ENCODE measurements around the gene RETREG1.

The RETREG1 gene

GRCh38 chr5:16580382-16580781 is 36.4 kb downstream of the RETREG1 start:
- H4K20me1 ChIP-seq (ENCODE audit: insufficient read depth, low read length) = no peaks in the 10 kb centered on the region
- H3K4me3 ChIP-seq (ENCODE audit: low read depth, low read length, poor library complexity, severe bottlenecking) = no peak overlapping the region
- H2AFZ ChIP-seq (ENCODE audit: low read length) = no peak overlapping the region
- no peaks in the 10 kb centered on the region for H3K9me2 ChIP-seq (ENCODE audit: low read depth, low read length)
- no peak overlapping the region for H3K9ac ChIP-seq (ENCODE audit: low read length)
- no peak overlapping the region for H3K27ac ChIP-seq (ENCODE audit: low read depth, low read length, poor library complexity, severe bottlenecking)
- H3K9me3 ChIP-seq (ENCODE audit: low read length) = no peaks in the 10 kb centered on the region
- no peaks in the 10 kb centered on the region for H3K79me2 ChIP-seq (ENCODE audit: insufficient read depth, low read length)
- no peaks in the 10 kb centered on the region for H3K36me3 ChIP-seq (ENCODE audit: insufficient read depth, low read length)
- TF ChIP-seq, protein P1, sequence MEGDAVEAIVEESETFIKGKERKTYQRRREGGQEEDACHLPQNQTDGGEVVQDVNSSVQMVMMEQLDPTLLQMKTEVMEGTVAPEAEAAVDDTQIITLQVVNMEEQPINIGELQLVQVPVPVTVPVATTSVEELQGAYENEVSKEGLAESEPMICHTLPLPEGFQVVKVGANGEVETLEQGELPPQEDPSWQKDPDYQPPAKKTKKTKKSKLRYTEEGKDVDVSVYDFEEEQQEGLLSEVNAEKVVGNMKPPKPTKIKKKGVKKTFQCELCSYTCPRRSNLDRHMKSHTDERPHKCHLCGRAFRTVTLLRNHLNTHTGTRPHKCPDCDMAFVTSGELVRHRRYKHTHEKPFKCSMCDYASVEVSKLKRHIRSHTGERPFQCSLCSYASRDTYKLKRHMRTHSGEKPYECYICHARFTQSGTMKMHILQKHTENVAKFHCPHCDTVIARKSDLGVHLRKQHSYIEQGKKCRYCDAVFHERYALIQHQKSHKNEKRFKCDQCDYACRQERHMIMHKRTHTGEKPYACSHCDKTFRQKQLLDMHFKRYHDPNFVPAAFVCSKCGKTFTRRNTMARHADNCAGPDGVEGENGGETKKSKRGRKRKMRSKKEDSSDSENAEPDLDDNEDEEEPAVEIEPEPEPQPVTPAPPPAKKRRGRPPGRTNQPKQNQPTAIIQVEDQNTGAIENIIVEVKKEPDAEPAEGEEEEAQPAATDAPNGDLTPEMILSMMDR (IDR thresholded peaks at IDR 0.05; ENCODE audit: low read length) = no peak
- no peak for TF ChIP-seq EZH2 (IDR thresholded peaks at IDR 0.05; ENCODE audit: borderline replicate concordance, low read length)
- no peaks in the 10 kb centered on the region for H3K4me1 ChIP-seq (ENCODE audit: insufficient read depth, low read length, severe bottlenecking)
- H3K27me3 ChIP-seq (ENCODE audit: insufficient read depth, low read length) = no peaks in the 10 kb centered on the region
- no peak overlapping the region for H3K4me2 ChIP-seq (ENCODE audit: low read length)
- no peaks in the 10 kb centered on the region for H3F3A ChIP-seq (ENCODE audit: insufficient read depth, low read length)

GRCh38 chr5:16579142-16579847 is 37.5 kb downstream of the RETREG1 start:
- H3K27me3 ChIP-seq (ENCODE audit: insufficient read depth, low read length) = no peaks in the 10 kb centered on the region
- H3K4me3 ChIP-seq (ENCODE audit: low read depth, low read length, poor library complexity, severe bottlenecking) = no peak overlapping the region
- H3K27ac ChIP-seq (ENCODE audit: low read depth, low read length, poor library complexity, severe bottlenecking) = no peak overlapping the region
- H4K20me1 ChIP-seq (ENCODE audit: insufficient read depth, low read length) = no peaks in the 10 kb centered on the region
- no peak overlapping the region for H2AFZ ChIP-seq (ENCODE audit: low read length)
- no peaks in the 10 kb centered on the region for H3K79me2 ChIP-seq (ENCODE audit: insufficient read depth, low read length)
- no peaks in the 10 kb centered on the region for H3K4me1 ChIP-seq (ENCODE audit: insufficient read depth, low read length, severe bottlenecking)
- no peaks in the 10 kb centered on the region for H3K36me3 ChIP-seq (ENCODE audit: insufficient read depth, low read length)
- no peak for TF ChIP-seq EZH2 (IDR thresholded peaks at IDR 0.05; ENCODE audit: borderline replicate concordance, low read length)
- TF ChIP-seq, protein P1 (IDR thresholded peaks at IDR 0.05; ENCODE audit: low read length) = no peak
- H3K9ac ChIP-seq (ENCODE audit: low read length) = no peak overlapping the region
- H3K9me3 ChIP-seq (ENCODE audit: low read length) = no peaks in the 10 kb centered on the region
- no peak overlapping the region for H3K4me2 ChIP-seq (ENCODE audit: low read length)
- H3F3A ChIP-seq (ENCODE audit: insufficient read depth, low read length) = no peaks in the 10 kb centered on the region
- no peaks in the 10 kb centered on the region for H3K9me2 ChIP-seq (ENCODE audit: low read depth, low read length)

DNA sequence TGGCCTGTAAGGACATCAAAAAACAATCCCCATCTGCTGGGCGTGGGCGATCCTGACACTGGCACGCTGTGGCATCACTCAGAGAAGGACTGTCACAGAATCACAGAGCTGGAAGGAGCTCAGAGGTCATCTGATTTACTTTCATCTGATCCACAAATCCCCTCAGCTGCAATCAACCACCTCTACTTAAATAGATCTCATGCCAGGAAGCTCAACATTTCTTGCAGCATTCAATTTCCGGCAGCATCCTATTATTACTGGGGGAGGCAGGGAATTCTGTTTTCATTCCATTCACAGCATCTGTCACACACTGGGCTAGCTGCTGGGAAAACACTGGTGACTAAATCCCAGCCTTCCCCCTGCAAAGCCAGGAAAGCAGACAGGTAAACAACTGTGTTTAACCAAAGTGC is 38.3 kb downstream of the RETREG1 start:
- H2AFZ ChIP-seq (ENCODE audit: low read length) = no peak overlapping the region
- no peaks in the 10 kb centered on the region for H3K4me1 ChIP-seq (ENCODE audit: insufficient read depth, low read length, severe bottlenecking)
- no peaks in the 10 kb centered on the region for H3K9me3 ChIP-seq (ENCODE audit: low read length)
- H3K27me3 ChIP-seq (ENCODE audit: insufficient read depth, low read length) = no peaks in the 10 kb centered on the region
- H3K9ac ChIP-seq (ENCODE audit: low read length) = no peak overlapping the region
- no peaks in the 10 kb centered on the region for H3K79me2 ChIP-seq (ENCODE audit: insufficient read depth, low read length)
- TF ChIP-seq EZH2 (IDR thresholded peaks at IDR 0.05; ENCODE audit: borderline replicate concordance, low read length) = no peak
- TF ChIP-seq, protein P1 (IDR thresholded peaks at IDR 0.05; ENCODE audit: low read length) = no peak
- no peak overlapping the region for H3K27ac ChIP-seq (ENCODE audit: low read depth, low read length, poor library complexity, severe bottlenecking)
- no peak overlapping the region for H3K4me3 ChIP-seq (ENCODE audit: low read depth, low read length, poor library complexity, severe bottlenecking)
- no peaks in the 10 kb centered on the region for H4K20me1 ChIP-seq (ENCODE audit: insufficient read depth, low read length)
- no peak overlapping the region for H3K4me2 ChIP-seq (ENCODE audit: low read length)
- no peaks in the 10 kb centered on the region for H3F3A ChIP-seq (ENCODE audit: insufficient read depth, low read length)
- H3K36me3 ChIP-seq (ENCODE audit: insufficient read depth, low read length) = no peaks in the 10 kb centered on the region
- no peaks in the 10 kb centered on the region for H3K9me2 ChIP-seq (ENCODE audit: low read depth, low read length)
